GM19239 (cell line): ENCODE data around the gene VASN.

ENCODE experiments used
- DNase-seq: peaks from one replicate; pipeline ENCODE4 v3.0.0; 2011; ENCODE audit warnings: low spot score; ENCODE audit not compliant: insufficient read length
- FAIRE-seq: peaks from 2 replicates; lab custom pipeline; 2011; peaks lifted over from hg19 to GRCh38; lab: Jason Lieb, UNC

Gene VASN

DNA sequence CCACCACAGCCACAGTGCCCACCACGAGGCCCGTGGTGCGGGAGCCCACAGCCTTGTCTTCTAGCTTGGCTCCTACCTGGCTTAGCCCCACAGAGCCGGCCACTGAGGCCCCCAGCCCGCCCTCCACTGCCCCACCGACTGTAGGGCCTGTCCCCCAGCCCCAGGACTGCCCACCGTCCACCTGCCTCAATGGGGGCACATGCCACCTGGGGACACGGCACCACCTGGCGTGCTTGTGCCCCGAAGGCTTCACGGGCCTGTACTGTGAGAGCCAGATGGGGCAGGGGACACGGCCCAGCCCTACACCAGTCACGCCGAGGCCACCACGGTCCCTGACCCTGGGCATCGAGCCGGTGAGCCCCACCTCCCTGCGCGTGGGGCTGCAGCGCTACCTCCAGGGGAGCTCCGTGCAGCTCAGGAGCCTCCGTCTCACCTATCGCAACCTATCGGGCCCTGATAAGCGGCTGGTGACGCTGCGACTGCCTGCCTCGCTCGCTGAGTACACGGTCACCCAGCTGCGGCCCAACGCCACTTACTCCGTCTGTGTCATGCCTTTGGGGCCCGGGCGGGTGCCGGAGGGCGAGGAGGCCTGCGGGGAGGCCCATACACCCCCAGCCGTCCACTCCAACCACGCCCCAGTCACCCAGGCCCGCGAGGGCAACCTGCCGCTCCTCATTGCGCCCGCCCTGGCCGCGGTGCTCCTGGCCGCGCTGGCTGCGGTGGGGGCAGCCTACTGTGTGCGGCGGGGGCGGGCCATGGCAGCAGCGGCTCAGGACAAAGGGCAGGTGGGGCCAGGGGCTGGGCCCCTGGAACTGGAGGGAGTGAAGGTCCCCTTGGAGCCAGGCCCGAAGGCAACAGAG is 10.5 kb downstream of the VASN start:
- FAIRE-seq, result no peak

DNA sequence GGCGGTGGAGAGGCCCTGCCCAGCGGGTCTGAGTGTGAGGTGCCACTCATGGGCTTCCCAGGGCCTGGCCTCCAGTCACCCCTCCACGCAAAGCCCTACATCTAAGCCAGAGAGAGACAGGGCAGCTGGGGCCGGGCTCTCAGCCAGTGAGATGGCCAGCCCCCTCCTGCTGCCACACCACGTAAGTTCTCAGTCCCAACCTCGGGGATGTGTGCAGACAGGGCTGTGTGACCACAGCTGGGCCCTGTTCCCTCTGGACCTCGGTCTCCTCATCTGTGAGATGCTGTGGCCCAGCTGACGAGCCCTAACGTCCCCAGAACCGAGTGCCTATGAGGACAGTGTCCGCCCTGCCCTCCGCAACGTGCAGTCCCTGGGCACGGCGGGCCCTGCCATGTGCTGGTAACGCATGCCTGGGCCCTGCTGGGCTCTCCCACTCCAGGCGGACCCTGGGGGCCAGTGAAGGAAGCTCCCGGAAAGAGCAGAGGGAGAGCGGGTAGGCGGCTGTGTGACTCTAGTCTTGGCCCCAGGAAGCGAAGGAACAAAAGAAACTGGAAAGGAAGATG is 11.2 kb downstream of the VASN start:
- no peak for FAIRE-seq

More for the DNA sequence above, 10.5 kb downstream of the VASN start:
- no peak for DNase-seq

DNA sequence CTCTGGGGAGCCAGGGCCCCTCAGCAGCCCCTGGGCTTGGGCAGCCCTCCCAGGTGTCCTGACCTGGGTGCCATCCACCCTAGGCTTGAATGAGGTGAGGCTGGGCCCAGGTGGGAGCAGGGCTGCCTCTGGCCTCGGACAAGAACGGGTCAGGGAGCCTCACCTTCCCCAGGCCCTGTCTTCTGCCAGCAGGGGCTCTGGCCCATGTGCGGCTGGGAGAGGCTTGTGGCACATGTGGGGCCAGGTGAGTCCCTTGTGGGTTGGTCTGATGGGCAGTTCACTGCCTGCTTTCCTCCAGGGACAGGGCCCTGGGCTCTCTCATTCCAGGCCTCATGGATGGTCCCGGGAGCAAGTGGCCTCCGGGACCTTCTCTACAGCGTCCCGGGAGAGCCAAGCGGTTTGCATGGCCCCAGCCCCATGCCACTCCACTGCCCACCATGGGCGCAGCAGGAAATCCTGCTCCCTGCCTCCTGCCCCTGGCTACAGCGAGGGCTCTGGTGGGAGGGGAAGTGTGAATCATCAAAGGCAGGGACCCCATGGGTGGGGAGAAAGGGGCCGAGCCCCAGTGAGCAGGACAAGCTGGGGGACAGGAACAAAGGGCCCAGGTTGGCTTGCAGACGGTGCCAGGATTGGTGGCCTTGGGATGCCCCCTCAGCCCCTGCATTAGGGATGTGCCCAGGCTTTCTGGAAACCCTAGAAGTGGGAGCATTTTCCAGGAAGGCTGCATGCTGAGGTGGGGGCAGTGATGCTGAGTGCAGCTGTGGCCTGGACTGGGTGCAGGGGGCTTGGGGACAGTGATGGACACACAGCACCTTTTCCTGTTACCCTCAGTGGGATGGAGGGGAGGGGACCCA is 12.2 kb downstream of the VASN start:
- DNase-seq, result no peak
- no peak for FAIRE-seq

More for the DNA sequence above, 11.2 kb downstream of the VASN start:
- no peak for DNase-seq

DNA sequence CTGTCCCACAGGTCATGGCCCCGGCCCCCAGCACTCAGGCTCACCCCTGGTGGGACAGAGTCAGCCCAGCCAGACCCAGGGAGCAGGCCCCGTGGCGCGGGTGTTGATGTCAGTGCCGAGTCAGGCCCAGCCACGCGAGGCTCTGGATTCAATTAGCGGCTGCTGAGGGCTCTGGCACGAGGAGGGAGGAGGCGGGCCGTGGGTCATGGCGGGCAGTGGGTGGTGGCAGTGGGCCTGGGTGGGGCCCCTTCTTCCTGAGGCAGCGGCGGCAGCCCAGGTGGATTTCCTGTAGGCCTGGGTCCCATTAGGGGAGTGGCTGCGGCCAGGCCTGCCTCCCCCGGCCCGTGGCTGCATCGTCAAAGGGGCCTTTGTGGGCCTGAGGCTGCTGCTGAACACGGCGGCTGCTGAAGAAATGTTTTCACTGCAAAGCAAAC is 12.9 kb downstream of the VASN start:
- no peak for FAIRE-seq

DNA sequence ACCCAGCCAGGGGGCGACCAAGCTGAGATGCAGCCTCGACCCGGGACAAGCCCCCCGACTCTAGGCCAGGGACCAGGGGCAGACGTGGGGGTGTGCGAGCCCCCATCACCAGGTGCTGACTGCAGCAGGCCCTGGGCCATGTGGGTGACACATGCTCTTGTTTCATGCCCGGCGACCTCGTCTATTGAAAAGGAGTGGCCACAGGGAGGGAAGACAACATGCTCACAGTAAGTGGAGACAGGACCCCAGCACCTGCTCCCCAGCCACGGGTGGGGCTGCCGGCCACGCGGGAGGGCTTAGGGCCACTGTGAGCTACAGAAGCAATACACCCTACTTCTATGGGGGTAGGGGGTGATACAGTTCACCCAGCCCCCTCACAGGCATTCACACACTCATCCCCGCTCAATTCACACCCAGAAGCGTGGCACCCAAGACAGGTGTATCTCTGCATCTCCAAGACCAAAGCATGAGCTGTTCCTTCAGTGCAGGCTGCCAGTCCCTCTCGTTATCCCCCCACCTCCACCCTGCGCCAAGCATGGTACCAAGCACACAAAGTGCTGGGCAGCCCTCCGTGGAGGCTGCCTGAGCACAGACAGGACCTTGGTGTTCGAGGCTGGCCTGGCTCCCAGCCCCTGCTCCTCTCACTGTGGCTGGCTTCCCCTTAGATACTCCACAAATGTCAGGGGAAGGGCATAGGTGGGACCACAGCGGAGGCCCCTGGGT is 13.6 kb downstream of the VASN start:
- FAIRE-seq, result no peak

More for the DNA sequence above, 12.9 kb downstream of the VASN start:
- no peak for DNase-seq

DNA sequence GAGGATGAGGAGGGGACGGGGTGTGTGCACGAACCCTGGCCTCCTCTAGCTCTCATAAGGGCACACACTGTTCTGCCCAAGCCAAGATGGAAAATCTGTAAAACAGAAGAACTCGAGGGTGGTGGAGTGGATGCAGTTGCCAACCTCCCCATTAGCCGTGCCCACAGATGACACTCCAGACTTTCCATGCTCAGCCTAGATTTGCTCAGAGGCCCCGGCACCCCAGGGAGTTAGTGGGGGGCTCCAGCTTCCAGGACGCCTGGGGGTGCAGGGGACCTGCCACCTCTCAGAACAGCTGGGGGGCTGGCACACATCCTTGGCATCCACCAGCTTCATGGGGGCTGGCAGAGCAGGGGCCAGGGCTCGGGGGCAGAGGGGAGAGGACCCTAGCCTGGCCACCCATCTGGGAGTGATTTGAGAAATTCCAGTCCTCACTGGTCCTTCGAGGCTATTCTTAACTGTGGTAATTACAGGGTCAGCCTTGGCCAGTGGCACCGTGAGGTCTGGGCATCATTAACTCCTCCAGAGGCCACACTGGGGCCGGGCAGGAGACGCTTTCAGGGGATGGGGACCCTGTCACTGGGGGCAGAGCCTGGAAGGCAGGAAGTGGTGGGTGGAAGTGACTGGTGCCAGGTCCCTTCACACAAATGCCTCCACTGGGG is 14.3 kb downstream of the VASN start:
- DNase-seq (no peak), FAIRE-seq (no peak)

More for the DNA sequence above, 13.6 kb downstream of the VASN start:
- DNase-seq, result no peak

DNA sequence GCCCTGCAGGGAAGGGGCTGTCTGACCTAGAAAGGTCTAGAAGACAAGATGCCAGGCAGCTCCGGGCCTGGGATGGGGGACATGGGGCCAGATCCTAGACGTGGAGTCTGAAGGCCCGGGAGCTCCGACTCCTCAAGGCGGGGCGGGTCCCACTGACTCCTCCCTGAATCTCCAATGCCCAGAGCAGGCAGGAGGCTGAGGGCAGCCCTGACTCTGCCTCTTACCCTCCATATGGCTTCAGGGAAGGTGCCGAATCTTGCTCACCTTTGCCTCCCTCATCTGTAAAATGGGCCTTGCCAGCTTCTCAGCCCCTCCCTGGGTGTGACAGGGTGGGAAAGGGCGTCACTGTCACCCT is 14.8 kb downstream of the VASN start:
- no peak for DNase-seq
- no peak for FAIRE-seq

DNA sequence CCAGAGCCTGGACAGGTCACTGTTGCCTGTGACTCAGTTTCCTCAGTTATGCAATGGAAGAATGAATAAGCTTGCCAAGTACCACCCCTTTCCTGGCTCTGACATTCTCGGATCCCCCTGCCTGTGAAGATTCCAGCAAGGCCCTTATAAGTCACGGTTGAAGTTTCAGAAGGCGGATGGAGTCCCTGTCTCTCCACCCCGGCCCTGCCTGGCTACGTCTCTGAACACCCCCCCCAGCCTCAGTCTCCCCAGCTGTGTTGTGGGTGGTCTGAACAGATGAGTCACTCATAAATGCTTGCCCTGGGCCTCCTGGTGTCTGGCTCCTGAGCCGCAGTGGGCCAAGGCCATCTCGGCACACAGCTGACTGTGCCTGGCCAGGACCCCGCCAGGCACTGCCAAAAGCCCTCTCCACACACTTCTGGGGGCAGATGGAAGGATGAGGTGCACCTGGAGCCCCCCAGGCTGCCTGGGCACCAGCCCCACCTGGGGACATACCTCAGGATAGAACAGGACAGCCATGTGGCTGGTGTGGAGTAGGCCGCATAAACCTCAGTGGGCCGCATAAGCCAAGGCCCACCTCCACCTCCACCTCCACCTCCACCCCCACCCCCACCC is 15.4 kb downstream of the VASN start:
- FAIRE-seq (no peak), DNase-seq (no peak)

DNA sequence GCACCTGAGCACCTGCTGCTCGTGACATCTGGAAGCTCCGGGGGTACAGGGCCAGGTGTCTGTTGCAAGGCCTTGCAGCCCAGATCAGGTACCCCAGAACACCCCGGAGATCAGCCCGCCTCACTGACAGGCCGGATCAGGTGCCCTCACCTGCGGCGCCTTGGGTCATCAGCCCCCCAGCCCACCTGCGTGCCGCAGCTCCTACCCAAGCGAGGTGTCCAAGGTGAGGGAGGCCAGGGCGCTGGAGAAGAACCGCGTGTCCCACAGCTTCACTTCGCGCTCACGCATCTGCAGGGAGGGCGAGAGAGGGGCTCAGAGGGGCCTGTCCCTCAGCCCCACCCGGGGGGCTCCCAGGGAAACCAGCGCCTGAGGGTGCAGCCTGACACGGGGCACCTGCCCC is 16.1 kb downstream of the VASN start:
- DNase-seq (no peak), FAIRE-seq (no peak)

DNA sequence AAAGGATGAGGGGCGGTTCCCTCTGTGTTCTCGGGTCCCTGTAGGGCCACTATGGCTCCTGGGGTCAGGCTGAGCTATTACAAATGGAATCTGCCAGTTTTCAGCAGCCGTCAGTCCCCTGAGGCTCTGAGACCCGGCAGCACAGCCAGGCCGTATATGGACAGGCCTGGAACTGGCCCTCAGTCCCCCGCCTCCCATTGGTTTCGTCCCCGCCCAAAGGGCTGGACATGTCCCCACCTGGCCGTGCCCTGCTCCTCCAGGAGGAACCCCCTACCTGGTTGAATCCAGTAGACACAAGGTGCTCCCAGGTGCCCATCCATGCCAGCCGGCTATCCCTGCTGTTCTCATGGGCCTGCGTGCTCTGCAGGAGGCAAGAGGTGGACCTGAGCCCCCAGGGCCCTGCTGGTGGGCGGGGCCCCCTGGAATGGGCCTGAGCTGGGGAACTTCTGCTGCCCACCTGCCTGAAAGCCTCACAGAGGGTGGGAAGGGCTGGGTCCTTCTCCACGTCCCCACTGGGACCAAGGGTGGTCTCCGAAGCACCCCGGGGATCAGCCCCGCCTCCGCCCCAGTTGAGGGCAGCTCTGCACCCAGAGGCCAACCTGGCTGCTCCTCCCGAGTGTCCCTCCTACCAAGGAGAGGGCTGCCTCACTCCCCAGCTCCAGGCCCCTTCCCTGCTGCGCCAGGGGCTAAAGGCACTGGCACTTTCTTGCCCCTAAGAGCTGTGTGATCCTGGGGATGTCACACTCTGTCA is 16.8 kb downstream of the VASN start:
- DNase-seq (no peak), FAIRE-seq (no peak)

DNA sequence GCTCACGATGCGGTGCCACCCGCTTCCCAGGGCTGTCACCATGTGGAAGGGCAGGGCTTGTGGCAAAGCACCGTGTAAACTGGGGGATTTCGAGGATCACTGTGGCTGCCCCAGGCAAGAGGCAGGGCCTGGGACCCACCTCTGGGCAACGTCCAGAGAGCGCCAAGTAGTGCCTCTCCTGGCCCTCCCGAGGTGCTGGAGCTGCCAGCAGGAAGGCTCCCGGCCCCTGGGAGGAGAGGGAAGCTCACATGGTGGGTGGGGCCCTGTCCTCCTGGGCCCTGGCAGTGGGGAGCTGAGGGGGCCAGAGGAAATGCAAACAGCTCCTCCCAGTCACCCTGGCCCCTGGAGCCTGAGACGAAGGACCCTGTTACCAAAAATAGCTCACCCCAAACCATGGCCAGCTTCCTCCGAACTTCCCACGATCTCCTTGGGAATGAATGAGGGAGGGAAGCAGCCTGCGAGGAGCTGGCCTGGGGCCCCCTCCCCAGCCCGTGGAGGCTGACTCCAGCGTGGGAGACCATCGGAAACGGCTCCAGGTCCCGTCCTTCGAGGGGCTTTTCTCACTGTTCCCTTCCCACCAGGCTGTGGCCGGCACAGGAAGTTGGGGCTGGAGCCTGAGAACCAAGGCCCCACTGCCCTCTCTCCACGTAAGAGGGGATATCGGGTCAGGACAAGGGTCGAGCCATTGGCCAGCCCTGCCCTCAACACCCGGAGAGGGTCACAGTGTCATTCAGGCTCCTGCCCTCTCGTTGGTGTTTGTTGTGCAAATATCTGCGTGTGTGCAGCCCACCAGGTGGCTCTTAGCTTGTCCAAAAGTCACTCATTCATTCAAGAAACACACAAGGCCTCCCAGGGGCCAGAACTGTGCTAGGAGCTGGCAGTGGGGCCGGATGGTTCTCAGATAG is 17.7 kb downstream of the VASN start:
- DNase-seq (no peak), FAIRE-seq (no peak)

DNA sequence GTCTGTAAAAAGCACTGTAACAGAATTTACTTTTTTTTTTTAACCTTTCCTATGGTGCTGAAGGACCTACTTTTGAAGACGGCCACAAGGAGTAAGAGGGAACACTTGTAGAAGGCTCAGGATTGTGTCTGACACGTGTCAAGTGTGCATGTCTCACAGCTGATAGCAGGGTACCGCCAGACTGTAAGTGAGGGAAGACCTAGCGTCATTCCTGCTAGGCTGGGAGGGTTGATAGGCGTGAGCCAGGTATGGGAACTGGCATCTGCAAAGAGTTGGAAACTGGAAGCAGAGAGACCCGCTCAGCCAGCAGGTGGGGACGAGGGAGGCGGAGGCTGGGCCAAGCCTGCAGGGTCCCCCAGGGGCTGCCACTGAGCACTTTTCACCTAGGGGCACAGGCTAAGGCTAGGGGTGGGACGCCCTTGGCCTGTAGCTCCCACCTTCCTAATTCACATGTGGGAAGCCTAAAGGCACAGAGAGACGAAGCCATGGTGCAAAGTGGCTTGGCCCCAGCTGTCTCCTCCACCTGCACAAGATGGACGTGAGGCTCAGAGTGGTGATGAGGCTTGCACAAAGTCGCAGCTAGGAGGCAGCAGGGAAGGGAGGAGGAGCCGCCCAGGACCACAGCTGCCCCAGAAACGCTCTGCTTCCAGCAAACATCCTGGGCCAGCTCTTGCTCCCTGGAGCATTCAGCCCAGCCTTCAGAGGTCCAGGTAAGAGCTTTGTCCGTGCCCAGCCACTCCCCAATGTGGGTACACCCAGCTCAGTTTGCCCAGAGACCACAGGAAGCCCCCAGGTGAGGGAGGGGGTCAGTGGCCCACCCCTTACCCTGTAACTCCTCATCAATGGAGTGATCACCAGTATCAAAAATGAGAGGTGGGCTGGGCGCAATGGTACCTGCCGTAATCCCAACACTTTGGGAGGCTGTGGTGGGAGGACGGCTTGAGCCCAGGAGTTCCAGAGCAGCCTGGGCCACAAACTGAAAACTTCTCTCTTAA is 18.9 kb downstream of the VASN start:
- DNase-seq (no peak), FAIRE-seq (no peak)

DNA sequence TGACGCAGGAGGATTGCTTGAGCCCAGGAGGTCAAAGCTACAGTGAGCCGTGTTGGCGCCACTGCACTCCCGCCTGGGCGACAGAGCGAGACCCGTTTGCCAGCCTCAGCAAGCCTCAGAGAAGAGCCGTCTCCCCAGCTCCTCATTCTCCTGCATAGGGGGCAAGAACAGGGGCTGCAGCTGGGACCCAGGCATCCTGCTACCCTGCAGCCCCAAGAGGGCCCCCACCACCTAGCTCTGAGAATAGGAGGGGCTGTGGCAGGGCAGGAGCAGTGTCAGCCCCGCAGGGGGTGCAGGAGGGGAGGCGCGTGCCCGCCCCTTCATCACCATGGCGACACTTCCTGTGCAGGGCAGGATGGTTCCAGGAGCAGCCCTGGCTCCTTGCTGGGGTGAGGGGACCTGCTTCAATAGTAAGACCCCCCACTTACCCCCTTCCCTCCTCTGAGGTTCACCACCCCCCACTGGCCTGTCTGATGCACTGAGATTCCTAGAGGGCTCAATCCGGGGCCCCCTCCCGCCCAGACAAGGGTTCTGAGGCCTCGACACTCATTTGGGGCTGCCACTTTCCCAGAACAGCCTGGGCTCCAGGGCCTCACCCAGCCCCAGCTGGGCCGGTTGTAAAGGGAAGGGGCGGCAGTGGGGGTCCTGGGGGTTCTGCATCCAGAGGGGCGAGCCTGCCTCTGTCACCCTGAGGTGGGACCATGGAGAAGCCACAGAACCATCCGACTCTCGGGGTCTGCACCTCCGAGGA is 20.2 kb downstream of the VASN start:
- no peak for FAIRE-seq
- DNase-seq, result no peak

DNA sequence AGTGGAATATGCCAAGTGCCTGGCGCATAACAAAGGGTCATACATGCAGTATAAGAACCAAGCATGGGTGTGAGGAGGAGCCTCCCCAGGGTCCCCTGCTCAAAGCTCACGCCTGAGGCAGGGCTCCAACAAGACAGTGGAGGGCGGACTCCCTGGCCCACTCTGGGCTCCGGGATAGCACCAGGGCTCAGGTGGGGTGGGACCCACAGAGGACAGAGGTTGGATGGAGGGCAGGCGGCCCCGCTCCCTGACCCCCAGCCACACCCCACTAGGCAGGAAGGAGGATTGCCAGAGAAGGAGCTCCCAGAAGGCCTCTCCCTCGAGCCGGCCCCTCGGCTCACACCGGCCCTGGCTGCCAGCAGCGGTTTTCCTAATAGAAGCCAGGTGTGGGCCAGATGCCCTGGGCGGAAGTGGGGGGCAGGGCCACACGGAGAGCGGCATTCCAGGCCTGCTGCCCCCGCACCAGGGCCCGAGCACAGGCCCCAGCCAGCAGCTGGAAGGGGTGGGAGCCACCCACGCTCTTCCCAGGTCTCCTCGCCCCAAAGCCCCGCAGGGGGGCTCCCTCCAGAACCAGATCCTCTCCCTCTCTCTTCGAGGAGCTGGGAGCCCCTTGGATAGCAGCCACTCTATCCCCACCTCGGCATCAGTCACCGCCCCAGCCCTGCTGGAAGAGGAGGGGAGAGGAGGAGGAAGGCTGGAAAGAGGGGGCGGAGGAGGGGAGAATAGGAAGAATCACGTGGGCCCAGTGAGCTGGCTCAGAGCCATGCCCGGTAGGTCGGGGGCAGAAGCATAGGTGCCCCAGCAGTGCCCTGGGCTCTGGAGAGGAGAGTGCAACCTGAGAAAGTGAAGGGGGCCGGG is 21.0 kb downstream of the VASN start:
- no peak for DNase-seq

DNA sequence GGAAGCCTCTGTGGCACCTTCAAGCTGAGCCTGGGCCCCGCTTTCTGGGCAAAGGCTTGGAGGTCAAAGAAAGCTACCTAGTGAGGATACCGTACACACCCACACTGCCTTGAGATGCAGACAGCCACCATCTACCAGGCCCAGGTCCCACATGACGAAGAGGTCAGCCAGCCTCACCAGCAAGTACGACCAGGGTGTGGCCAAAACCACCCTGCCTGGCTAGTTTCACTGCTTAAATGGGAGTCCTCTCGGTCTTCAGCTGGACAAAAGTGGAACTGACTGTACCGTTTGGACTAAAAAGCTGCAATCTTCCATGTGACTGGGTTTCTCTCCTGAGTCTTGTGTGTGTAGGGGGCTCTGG is 21.6 kb downstream of the VASN start:
- FAIRE-seq (no peak), DNase-seq (no peak)

More for the DNA sequence above, 21.0 kb downstream of the VASN start:
- no peak for FAIRE-seq
